ENCODE measurements around the gene SCFD2. TPM values are rescaled to one million over a fixed set of nuclear protein-coding genes. Genes with fewer than 3 reads are reported as not detected.

SCFD2 gene
- total and polyA plus RNA-seq, 2 of the 8 experiments (the other 6 are each of a cell fraction or from before 2014, with no cell fraction given) = 6.2 to 10.2 TPM

DNA sequence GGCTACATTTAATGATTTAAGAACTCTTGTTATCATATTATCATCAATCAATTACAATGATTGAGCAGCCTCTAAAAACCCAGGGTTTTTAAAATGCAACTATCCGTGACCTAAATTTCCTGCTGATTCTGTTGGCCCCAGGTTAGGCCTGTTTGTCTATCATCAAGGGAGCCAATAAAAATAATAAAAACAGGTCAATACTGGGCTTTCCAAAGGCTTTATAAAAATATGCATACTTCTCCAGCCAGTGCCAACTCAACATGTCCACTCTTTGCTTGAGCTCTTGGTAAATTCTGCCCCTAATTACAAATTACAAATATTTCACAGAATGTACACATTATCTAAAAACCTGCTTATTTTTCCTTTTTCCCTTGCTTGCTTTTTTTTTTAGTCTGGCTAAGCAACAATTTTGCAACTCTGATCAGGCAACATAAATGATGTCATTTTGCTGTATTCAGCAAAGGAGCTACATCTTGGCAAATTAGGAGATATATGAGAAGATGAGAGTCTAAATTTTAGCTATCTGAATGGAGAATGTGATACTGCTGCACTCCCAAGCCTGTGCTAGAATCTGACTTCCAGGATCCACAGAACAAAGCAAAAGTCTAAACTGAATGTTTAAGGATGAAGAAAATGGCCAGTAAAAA is 204.0 kb downstream of the SCFD2 start:
- no peak overlapping the region for H2BK20ac ChIP-seq (ENCODE audit: low read length)
- H2BK12ac ChIP-seq (ENCODE audit: low read depth, low read length) = no peak overlapping the region
- no peaks in the 10 kb centered on the region for H3K9me3 ChIP-seq (ENCODE audit: insufficient read depth in 2 of 2, low read depth in 1 of 2, low read length in 1 of 2)
- H4K91ac ChIP-seq (replicated peaks; ENCODE audit: insufficient read length, low read length) = no peak overlapping the region
- H3K36me3 ChIP-seq (ENCODE audit: control insufficient read depth in 2 of 4, insufficient read depth in 4 of 4, low read length in 3 of 4) = no peaks in the 10 kb centered on the region
- H2AFZ ChIP-seq (ENCODE audit: low read length) = no peak overlapping the region
- H3K4me1 ChIP-seq (replicated peaks in 1 of 4; ENCODE audit: control insufficient read depth in 3 of 4, insufficient read depth in 4 of 4, low read length in 3 of 4) = no peaks in the 10 kb centered on the region
- H3K9ac ChIP-seq (replicated peaks in 1 of 4; ENCODE audit: extremely low read depth in 1 of 4, low read depth in 3 of 4, low read length in 3 of 4) = no peak overlapping the region
- no peak overlapping the region for H2BK15ac ChIP-seq (ENCODE audit: low read length)
- H4K5ac ChIP-seq (ENCODE audit: insufficient read length, low read depth, low read length) = no peak overlapping the region
- DNase-seq (ENCODE audit: low read depth in 1 of 2, low spot score in 2 of 2) = no peak
- no peaks in the 10 kb centered on the region for H4K20me1 ChIP-seq (replicated peaks in 1 of 2; ENCODE audit: control insufficient read depth in 1 of 2, insufficient read depth in 2 of 2, low read length in 2 of 2)
- no peak overlapping the region for H3K4me2 ChIP-seq (ENCODE audit: insufficient read depth in 1 of 2, low read depth in 2 of 2, low read length in 2 of 2)
- ChIA-PET CTCF (ENCODE audit: partially characterized antibody) (no interaction called here), POLR2A (ENCODE audit: partially characterized antibody) (no interaction called here)
- no peak overlapping the region for H3K14ac ChIP-seq (ENCODE audit: insufficient read length)
- no peak overlapping the region for H3K4me3 ChIP-seq (ENCODE audit: extremely low read depth in 1 of 4, insufficient read depth in 2 of 4, low read depth in 3 of 4, low read length in 4 of 4)
- no peak overlapping the region for H2AK5ac ChIP-seq (ENCODE audit: low read depth, low read length)
- no peak overlapping the region for H3K23ac ChIP-seq (ENCODE audit: insufficient read length)
- no peak overlapping the region for H3K27ac ChIP-seq (ENCODE audit: low read depth, low read length)
- no peak overlapping the region for H4K8ac ChIP-seq (ENCODE audit: extremely low read depth, insufficient read depth, low read length)
- H3K56ac ChIP-seq (replicated peaks; ENCODE audit: insufficient read length, low read depth, low read length) = no peak overlapping the region
- H3K18ac ChIP-seq (ENCODE audit: extremely low read depth, low read length) = no peak overlapping the region
- no peaks in the 10 kb centered on the region for H3K79me1 ChIP-seq (ENCODE audit: low read depth, low read length)
- no peak for FAIRE-seq
- no peaks in the 10 kb centered on the region; the same call in 1 of the 2 replicates for H3K23me2 ChIP-seq (ENCODE audit: low read depth, low read length)
- no peaks in the 10 kb centered on the region for H3K79me2 ChIP-seq (ENCODE audit: control insufficient read depth in 1 of 2, insufficient read depth in 2 of 2, low read length in 2 of 2)
- H3K27me3 ChIP-seq (replicated peaks in 1 of 4; ENCODE audit: control insufficient read depth in 3 of 4, extremely low read depth in 1 of 4, insufficient read depth in 3 of 4, low read length in 3 of 4) = no peaks in the 10 kb centered on the region
- no peak overlapping the region for H2BK5ac ChIP-seq (ENCODE audit: low read depth, low read length)
- H2BK120ac ChIP-seq (replicated peaks; ENCODE audit: low read depth, low read length) = no peak overlapping the region
- 87% methylated on average over 1 of the region's 1 CpG; no CpG with 5 or more reads in 1 of the 2 experiments for WGBS, 2 experiments (ENCODE audit: extremely low coverage in 1 of 2, insufficient coverage in 1 of 2, insufficient read length in 1 of 2, insufficient replicate concordance in 2 of 2, low coverage in 1 of 2, low lambda C conversion rate in 2 of 2, missing lambda C conversion rate in 1 of 2)
- no peak overlapping the region for H3K4ac ChIP-seq (replicated peaks; ENCODE audit: insufficient read length, low read depth, low read length)
- TF ChIP-seq, protein P1, sequence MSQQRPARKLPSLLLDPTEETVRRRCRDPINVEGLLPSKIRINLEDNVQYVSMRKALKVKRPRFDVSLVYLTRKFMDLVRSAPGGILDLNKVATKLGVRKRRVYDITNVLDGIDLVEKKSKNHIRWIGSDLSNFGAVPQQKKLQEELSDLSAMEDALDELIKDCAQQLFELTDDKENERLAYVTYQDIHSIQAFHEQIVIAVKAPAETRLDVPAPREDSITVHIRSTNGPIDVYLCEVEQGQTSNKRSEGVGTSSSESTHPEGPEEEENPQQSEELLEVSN (IDR thresholded peaks at IDR 0.05) = no peak
- TF ChIP-seq HDAC2 (IDR thresholded peaks at IDR 0.05; ENCODE audit: borderline replicate concordance in 1 of 2, low read depth in 2 of 2, low read length in 2 of 2) (no peak), TAF7 (optimal IDR thresholded peaks at IDR 0.05; ENCODE audit: borderline replicate concordance, low read depth, low read length) (no peak), CHD1 (IDR thresholded peaks at IDR 0.05; ENCODE audit: low read depth, low read length) (no peak), EZH2 (IDR thresholded peaks at IDR 0.05; ENCODE audit: low read depth, low read length, severe bottlenecking) (no peak), RAD21 (IDR thresholded peaks at IDR 0.05 in 1 of 2, conservative IDR thresholded peaks at IDR 0.05 in 1 of 2; ENCODE audit: low read depth in 2 of 2, low read length in 2 of 2) (no peak), CBX5 (IDR thresholded peaks at IDR 0.05; ENCODE audit: low read depth, low read length) (no peak), PHF8 (conservative IDR thresholded peaks at IDR 0.05; ENCODE audit: low read depth, low read length) (no peak), BRCA1 (IDR thresholded peaks at IDR 0.05; ENCODE audit: low read depth, low read length) (no peak), RNF2 (IDR thresholded peaks at IDR 0.05; ENCODE audit: borderline replicate concordance, low read depth, low read length, missing control alignments, poor library complexity, severe bottlenecking) (no peak), JUN (IDR thresholded peaks at IDR 0.05; ENCODE audit: low read depth, low read length) (no peak), TEAD4 (IDR thresholded peaks at IDR 0.05; ENCODE audit: low read depth, low read length) (no peak)

All from H1 (cell line).